HG03045 (cell line): Measurements from ENCODE around the gene NEB.
"Not testable (repeated sequence)": the region's sequence is repeated elsewhere in the genome, so short reads cannot be mapped to it uniquely, and the experiment has no call there.

Source experiments
- ATAC-seq: cut with Tn5 transposase; IDR thresholded peaks from one replicate; pipeline ENCODE4 v1.9.1; 2021; ENCODE audit warnings: mild to moderate bottlenecking, moderate library complexity; ENCODE audit not compliant: unreplicated experiment

Gene NEB

GRCh38 chr2:151707857-151708256 is 26.4 kb downstream of the NEB start:
- no peak for ATAC-seq

- ATAC-seq, result not testable (repeated sequence)
Measured at GRCh38 chr2:151704480-151704961, 29.8 kb downstream of the NEB start.

- not testable (repeated sequence) for ATAC-seq
Measured at GRCh38 chr2:151698134-151698533, 36.1 kb downstream of the NEB start.

GRCh38 chr2:151695778-151696177 is 38.5 kb downstream of the NEB start:
- ATAC-seq, result no peak

GRCh38 chr2:151691631-151692030 is 42.6 kb downstream of the NEB start:
- ATAC-seq, result no peak

- ATAC-seq, result no peak
Measured at GRCh38 chr2:151688719-151689118, 45.6 kb downstream of the NEB start.

- no peak for ATAC-seq
Measured at GRCh38 chr2:151682459-151683003, 51.7 kb downstream of the NEB start.

- no peak for ATAC-seq
Measured at GRCh38 chr2:151681051-151681450, 53.2 kb downstream of the NEB start.

GRCh38 chr2:151679994-151680393 is 54.3 kb downstream of the NEB start:
- ATAC-seq, result no peak

GRCh38 chr2:151678849-151679248 is 55.4 kb downstream of the NEB start:
- ATAC-seq, result no peak

GRCh38 chr2:151673016-151673415 is 61.3 kb downstream of the NEB start:
- no peak for ATAC-seq

- no peak for ATAC-seq
Measured at GRCh38 chr2:151672277-151672676, 62.0 kb downstream of the NEB start.

GRCh38 chr2:151670846-151671597 is 63.3 kb downstream of the NEB start:
- ATAC-seq, result no peak

- peak; percentile 84 for ATAC-seq
Measured at GRCh38 chr2:151670346-151670745, 63.9 kb downstream of the NEB start.

GRCh38 chr2:151669585-151670081 is 64.6 kb downstream of the NEB start:
- no peak for ATAC-seq

GRCh38 chr2:151668737-151669136 is 65.5 kb downstream of the NEB start:
- ATAC-seq, result no peak

GRCh38 chr2:151665959-151666358 is 68.3 kb downstream of the NEB start:
- no peak for ATAC-seq

GRCh38 chr2:151664520-151664919 is 69.8 kb downstream of the NEB start:
- no peak for ATAC-seq

- no peak for ATAC-seq
Measured at GRCh38 chr2:151661625-151662024, 72.7 kb downstream of the NEB start.

GRCh38 chr2:151658081-151658480 is 76.2 kb downstream of the NEB start:
- ATAC-seq, result no peak

- no peak for ATAC-seq
Measured at GRCh38 chr2:151657667-151658076, 76.6 kb downstream of the NEB start.

- ATAC-seq, result no peak
Measured at GRCh38 chr2:151655663-151656398, 78.4 kb downstream of the NEB start.
